ENCODE results near the gene FAM53C.

- TF ChIP-seq TOX (CRISPR knock-in tag; IDR thresholded peaks at IDR 0.05; ENCODE audit: borderline replicate concordance) = no peak
- TF ChIP-seq ZFP3 (CRISPR knock-in tag; IDR thresholded peaks at IDR 0.05) = no peak
Observed at GRCh38 chr5:138382347-138382746, 44.3 kb downstream of the FAM53C start.

All from SK-N-SH treated with all-trans-retinoic acid at 6 μM for 48 hours (cell line).